ENCODE results near the gene FHIP1A.

DNA sequence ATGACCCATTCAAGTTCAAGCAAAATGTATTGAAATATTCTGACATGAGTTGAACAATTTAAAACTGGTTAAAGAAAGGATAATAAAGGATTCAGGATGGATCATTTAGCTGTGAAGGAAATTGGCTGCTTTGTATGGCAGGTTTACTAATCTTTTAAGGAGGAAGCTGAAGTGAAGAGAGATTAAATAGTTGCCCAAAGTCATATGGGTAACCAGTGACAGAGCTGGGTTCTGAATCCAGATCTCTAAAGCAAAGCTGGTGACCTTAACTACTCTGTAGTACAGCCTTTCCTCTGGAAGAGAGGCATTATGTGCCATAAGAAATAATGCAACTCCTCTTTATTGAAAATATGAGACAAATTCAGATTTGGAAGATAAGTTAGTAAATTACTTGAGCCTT lies 22.8 kb downstream of the FHIP1A start:
- TF ChIP-seq, protein P1, sequence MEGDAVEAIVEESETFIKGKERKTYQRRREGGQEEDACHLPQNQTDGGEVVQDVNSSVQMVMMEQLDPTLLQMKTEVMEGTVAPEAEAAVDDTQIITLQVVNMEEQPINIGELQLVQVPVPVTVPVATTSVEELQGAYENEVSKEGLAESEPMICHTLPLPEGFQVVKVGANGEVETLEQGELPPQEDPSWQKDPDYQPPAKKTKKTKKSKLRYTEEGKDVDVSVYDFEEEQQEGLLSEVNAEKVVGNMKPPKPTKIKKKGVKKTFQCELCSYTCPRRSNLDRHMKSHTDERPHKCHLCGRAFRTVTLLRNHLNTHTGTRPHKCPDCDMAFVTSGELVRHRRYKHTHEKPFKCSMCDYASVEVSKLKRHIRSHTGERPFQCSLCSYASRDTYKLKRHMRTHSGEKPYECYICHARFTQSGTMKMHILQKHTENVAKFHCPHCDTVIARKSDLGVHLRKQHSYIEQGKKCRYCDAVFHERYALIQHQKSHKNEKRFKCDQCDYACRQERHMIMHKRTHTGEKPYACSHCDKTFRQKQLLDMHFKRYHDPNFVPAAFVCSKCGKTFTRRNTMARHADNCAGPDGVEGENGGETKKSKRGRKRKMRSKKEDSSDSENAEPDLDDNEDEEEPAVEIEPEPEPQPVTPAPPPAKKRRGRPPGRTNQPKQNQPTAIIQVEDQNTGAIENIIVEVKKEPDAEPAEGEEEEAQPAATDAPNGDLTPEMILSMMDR (IDR thresholded peaks at IDR 0.05; ENCODE audit: insufficient read depth, low read depth, low read length) = no peak
- no peak for TF ChIP-seq EZH2 (IDR thresholded peaks at IDR 0.05; ENCODE audit: insufficient read depth, low read length)

All from astrocyte (in vitro differentiated cells and primary cell).